ENCODE results near the gene PNPLA4.

GRCh38 chrX:7960246-7960645 is 33.0 kb upstream of the PNPLA4 start:
- TF ChIP-seq TAF1 (IDR thresholded peaks at IDR 0.05; ENCODE audit: low read depth) (no peak), EP300 (IDR thresholded peaks at IDR 0.05; ENCODE audit: borderline replicate concordance) (no peak), EGR1 (IDR thresholded peaks at IDR 0.05) (no peak), CEBPB (IDR thresholded peaks at IDR 0.05) (no peak)

All from Ishikawa (cell line).